Measurements from ENCODE around the gene NRG3. TPM values are rescaled to one million over a fixed set of nuclear protein-coding genes. Genes with fewer than 3 reads are reported as not detected.
A peak's percentile ranks its signal among the peaks of the same experiment; 100 is the strongest.

NRG3 gene
- total RNA-seq, 2 donors from 2014 or later: not detected

DNA sequence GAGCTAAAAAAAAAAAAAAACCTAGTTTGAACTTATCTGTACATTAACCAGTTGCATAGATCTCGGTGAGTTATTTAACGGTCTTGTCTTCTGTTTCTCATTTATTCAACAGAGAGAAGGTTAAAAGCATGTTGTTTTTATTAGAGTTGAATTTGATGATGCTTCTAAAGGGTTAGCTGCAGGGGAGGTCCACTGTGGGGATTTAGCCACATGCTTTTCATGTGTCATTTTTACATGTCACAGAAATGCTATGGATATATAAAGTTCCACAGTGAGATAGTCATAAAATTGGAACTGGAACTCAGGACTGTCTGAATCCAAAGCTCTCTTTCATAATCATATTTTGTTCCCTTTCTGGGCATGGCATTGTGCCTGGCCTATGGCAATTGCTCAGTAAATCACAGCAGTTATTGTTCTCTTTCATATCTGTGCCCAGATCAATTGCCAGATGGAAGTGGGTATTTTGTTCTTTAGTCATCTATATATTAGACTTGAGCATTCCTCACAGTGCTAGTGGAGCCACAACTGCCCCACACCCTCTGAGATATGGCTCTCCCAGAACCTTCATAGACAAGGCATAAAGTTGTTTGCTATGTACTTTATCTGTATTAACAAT lies 578.8 kb downstream of the NRG3 start:
- Mint-ChIP-seq H3K9me3 (peaks cover 0 to 14% of the 10 kb centered on the region in 2 donors), H3K36me3 (no peaks in the 10 kb centered on the region), H3K27ac (no peak overlapping the region)
- ATAC-seq: no peak
- DNase-seq (ENCODE audit: low spot score in 2 of 2): no peak

DNA sequence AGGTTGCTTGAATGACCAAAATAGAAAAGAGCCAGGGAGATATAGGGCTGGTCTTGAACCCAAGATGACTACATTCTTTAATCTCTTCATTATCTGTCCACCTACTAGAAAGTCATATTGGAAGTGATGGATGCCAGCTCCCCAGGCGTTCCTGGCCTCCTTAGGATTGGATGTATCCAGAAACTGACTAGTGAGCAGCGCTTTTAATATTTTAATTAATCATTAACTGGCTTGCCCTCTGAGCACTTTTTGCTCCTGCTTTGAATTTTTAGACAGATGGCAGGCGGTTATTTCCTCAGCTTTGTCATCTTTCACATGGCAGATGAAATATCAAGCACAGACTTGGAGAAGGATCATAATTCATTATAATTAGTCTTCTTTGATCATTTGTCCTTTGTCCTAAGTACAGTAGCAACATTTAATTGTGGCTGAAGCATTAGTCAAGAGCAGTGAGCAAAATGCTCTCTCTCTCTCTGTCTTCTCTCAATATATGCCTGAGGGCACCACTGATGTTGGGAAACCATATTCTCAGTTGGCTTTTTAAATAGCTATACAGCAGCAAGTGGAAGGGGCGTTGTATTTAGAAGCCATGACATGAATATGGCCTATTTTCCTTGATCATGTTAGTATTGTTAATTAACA lies 588.0 kb downstream of the NRG3 start:
- DNase-seq (ENCODE audit: low spot score in 2 of 2) (no peak), ATAC-seq (no peak)
- H3K36me3 Mint-ChIP-seq: no peaks in the 10 kb centered on the region
- no peak overlapping the region for H3K27ac Mint-ChIP-seq
- peaks cover 20 to 34% of the 10 kb centered on the region in 2 donors for H3K9me3 Mint-ChIP-seq

DNA sequence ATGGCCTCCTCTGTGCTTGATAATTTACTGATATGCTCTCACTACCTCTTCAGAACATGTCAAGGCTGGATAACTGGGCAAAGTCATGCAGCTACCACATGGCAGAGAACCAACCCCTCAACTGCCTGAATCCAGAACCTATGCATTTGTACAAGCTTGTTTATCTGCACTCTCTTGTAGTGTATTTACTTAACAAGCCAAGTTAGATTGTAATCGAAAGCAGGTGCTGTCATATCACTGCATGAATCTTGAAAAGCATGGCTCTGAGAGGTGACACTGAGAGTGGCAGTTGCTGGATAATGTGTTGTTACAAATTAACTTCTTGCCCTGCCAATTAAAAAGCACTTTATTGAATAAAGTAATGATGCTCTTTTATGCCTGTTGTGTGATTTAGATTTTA lies 588.6 kb downstream of the NRG3 start:
- ATAC-seq (no peak), DNase-seq (ENCODE audit: low spot score in 2 of 2) (no peak)
- Mint-ChIP-seq H3K27ac (no peak overlapping the region), H3K36me3 (no peaks in the 10 kb centered on the region), H3K9me3 (peaks cover 20 to 33% of the 10 kb centered on the region in 2 donors)

DNA sequence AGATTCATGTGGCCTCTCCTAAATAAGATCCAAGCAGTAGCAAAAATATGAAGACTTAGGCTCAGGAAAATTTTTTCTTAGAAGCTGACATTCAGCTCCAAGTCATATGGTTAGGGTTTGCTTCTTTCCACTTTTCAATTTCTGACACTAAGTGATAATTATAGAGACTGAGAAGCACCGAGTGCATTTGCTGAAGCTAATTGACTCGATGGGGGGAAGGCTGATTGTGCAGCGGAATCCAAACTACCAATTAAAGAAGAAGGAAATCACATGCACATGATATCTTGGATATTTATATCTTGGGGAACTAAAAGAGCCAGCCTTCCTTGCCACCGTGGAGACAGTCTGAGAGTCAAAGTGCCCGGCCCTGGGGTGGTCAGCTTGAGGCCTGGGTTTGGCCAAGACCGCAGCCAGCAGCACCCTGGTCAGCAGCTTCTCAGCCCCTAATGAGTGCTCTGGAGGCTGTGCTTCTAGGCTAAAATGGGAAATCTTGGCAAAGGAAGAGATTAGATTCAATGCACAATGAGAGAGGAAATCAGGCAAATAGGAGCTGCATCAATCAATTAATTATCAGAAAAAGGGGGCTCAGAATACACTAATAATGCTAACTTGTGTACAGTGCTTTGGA lies 589.3 kb downstream of the NRG3 start:
- H3K9me3 Mint-ChIP-seq: peaks cover 17 to 30% of the 10 kb centered on the region in 2 donors
- DNase-seq (ENCODE audit: low spot score in 2 of 2) (no peak), ATAC-seq (no peak)
- no peak overlapping the region for H3K27ac Mint-ChIP-seq
- no peaks in the 10 kb centered on the region for H3K36me3 Mint-ChIP-seq

DNA sequence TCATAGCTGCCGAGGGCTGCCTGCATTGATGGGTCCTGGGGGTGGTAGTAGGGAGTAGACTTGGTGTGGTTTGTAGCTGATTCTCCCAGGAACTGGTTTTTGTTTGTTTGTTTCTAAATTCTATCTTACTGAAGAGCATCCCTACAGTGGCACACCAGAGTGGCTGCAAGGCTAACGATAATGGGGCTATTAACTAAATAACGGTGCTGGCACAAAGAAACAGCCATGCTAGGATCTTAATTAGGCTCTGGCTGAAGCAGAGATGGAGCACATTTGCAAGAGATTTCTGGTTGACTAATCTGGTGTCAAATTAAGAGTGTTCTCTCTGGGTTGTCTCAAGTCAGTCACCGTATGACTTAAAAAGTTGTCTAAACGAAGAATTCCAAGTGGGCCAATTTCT lies 590.0 kb downstream of the NRG3 start:
- DNase-seq (ENCODE audit: low spot score in 2 of 2) (no peak), ATAC-seq (no peak)
- no peak overlapping the region for H3K27ac Mint-ChIP-seq
- H3K9me3 Mint-ChIP-seq: peaks cover 10 to 23% of the 10 kb centered on the region in 2 donors
- no peaks in the 10 kb centered on the region for H3K36me3 Mint-ChIP-seq

DNA sequence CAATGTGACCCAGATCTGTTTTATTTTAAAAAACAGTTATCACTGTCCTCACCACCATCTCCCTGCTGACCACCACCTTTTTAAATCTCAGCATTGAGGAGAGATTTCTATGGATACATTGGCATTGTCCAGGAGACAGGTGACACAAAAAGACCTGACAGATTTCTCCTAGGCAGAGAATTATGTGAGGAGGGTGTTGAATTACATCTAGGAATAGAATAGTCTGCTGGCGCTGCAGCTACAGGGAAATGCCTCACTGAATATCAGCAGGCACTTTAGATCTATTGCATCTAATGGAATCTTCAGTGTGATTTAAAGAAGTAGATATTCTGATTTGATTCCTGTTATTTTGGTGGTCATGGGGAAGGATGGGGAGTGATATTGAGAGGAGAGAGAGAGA lies 593.5 kb downstream of the NRG3 start:
- Mint-ChIP-seq H3K36me3 (peaks cover 0 to 7% of the 10 kb centered on the region in 2 donors), H3K27ac (peak overlapping the region in 1 of 2 donors; percentile 5), H3K9me3 (peaks cover 4 to 17% of the 10 kb centered on the region in 2 donors)
- DNase-seq (ENCODE audit: low spot score in 2 of 2) (no peak), ATAC-seq (no peak)

DNA sequence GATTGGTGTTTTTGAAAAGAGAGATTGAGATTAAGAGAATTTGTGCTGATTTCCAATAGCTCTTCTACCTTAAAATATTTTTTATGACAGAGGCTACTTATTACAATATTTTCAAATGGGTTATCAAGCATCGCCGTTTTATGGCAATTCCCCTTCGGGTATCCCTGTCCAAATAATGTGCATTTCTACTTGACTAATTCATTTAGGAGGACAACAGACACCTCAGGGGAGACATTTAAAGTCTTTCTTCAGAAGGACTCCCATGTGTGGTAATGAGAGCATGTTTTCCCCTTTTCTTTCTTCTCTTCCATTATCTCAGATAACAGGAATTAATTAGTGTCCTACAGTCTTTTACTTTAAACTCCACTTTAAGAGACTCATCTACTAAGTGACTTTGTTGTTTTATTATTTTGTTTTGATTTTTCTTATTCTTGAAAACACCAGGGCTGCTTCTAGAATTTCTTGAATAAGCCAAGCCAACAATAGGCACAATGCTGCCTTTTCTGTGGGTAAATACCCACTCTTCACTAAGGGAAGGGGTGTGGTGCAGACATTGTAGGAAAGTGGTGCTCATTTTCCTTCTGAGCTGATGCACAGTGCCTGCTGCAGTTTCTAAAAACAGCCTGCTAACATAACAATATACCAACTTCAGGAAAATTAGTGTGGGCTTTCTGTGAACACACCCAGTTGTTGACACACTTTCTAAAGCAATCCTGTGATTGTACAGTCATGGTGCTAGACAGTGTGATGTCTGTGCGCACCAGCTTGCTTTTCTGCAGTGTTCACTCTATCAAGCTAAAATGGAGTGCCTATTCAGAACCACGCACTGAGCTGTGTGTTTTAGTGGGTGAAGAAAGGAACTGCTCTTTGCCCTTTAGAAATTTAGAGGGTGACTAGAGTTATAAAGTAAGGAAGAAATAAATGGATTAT lies 597.7 kb downstream of the NRG3 start:
- Mint-ChIP-seq H3K36me3 (peaks cover 0 to 9% of the 10 kb centered on the region in 2 donors), H3K27ac (no peak overlapping the region), H3K9me3 (peaks cover 15 to 26% of the 10 kb centered on the region in 2 donors)
- DNase-seq (ENCODE audit: low spot score in 2 of 2): no peak
- no peak for ATAC-seq

DNA sequence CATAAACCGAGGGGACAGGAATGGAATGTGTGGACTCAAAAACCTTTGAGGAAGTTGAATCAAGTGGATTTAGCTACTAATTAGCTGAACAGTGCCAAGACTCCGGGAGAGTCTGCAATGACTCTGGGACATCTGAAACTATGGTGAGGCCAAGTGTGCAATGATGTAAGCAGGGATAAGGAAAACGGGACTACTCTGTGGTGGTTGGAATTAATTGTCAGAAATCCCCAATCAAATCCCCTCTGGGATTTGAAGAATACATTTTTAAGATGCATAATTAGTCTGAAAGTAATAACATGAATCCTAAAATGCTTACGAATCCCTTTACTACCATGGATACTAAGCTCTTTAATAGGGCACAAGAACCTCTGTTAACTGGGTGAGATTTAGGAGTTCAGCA lies 602.8 kb downstream of the NRG3 start:
- H3K36me3 Mint-ChIP-seq: peaks cover 0 to 9% of the 10 kb centered on the region in 2 donors
- H3K9me3 Mint-ChIP-seq: peaks cover 32 to 36% of the 10 kb centered on the region in 2 donors
- no peak overlapping the region for H3K27ac Mint-ChIP-seq
- DNase-seq (ENCODE audit: low spot score in 2 of 2) (no peak), ATAC-seq (no peak)

DNA sequence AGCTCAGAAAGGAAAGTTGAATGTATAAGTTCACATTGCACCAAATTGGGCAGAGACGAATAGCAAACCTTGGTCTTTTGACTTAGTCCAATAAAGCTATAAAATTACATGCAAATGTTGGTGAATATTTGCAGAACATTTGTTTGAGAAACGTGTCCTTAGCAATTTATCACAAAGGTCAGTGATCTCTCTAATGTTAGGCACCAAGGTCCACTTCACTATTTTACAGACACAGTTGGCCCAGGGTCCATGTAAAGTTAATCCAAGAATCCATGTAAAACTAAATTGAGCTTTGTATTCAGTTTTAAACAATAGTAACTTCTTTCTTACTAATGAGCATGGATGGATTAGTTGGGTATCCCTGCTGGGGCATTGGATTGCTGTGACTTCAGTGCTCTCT lies 617.7 kb downstream of the NRG3 start:
- DNase-seq (ENCODE audit: low spot score in 2 of 2) (no peak), ATAC-seq (no peak)
- Mint-ChIP-seq H3K9me3 (peaks cover 15 to 21% of the 10 kb centered on the region in 2 donors), H3K27ac (no peak overlapping the region), H3K36me3 (peaks cover 0 to 5% of the 10 kb centered on the region in 2 donors)

DNA sequence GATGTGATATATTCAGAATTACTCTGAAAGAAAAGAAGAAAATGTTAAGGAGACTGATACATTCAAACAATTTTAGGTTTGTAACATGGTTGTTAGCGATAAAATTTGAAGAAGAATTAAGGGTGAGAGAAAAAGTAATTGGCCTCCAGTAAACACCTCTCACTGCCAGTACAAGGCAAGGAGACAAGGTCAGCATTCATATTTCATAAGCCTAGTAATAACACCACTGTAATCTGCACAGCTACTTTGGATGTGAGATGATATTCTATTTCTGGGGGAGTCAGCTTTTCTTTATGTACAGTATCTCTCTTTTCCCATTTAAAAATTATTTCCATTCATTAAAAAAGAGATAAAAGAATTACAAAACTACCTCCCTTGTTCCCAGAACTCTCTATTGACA lies 621.1 kb downstream of the NRG3 start:
- DNase-seq (ENCODE audit: low spot score in 2 of 2) (no peak), ATAC-seq (no peak)
- Mint-ChIP-seq H3K36me3 (peaks cover 0 to 5% of the 10 kb centered on the region in 2 donors), H3K27ac (no peak overlapping the region), H3K9me3 (peaks cover 17 to 23% of the 10 kb centered on the region in 2 donors)

DNA sequence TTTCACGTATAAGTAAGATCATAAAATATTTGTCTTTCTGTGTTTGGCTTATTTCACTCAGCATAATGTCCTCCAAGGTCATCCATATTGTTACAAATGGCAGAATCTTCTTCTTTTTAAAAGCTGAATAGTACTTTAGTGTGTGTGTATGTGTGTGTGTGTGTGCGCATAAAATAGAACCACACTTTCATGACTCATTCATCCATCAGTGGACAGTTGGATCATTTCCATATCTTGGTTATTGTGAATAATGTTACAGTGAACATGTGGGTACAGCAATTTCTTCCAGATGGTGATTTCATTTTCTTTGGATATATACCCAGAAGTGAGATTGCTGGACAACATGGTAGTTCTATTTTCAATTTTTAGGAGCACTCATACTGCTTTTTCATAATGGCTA lies 622.4 kb downstream of the NRG3 start:
- Mint-ChIP-seq H3K9me3 (peaks cover 19 to 28% of the 10 kb centered on the region in 2 donors), H3K36me3 (peaks cover 0 to 5% of the 10 kb centered on the region in 2 donors)
- no peak for ATAC-seq

DNA sequence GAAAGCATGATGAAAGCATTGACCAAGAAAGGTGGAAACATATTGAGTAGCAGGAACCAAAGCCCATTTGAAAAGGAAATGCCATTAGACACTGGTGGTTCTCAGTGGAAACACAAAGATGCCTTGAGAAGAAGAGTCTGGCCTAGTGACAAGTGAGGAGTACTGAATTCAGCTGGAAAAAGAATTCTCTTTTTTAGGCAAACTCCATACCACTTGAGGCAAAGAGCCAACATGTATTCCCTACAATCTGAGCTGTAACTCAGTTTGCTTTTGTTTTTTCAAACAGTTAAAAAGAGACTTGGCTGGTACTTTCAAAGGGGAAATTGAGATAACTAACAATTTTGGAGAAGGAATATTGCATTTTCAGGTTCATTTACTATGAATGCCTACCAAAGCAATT lies 624.0 kb downstream of the NRG3 start:
- H3K27ac Mint-ChIP-seq: no peak overlapping the region
- H3K9me3 Mint-ChIP-seq: peaks cover 17 to 26% of the 10 kb centered on the region in 2 donors
- H3K36me3 Mint-ChIP-seq: peaks cover 0 to 5% of the 10 kb centered on the region in 2 donors
- ATAC-seq: no peak
- DNase-seq (ENCODE audit: low spot score in 2 of 2): no peak

More for the DNA sequence above, 622.4 kb downstream of the NRG3 start:
- H3K27ac Mint-ChIP-seq: no peak overlapping the region
- no peak for DNase-seq (ENCODE audit: low spot score in 2 of 2)

DNA sequence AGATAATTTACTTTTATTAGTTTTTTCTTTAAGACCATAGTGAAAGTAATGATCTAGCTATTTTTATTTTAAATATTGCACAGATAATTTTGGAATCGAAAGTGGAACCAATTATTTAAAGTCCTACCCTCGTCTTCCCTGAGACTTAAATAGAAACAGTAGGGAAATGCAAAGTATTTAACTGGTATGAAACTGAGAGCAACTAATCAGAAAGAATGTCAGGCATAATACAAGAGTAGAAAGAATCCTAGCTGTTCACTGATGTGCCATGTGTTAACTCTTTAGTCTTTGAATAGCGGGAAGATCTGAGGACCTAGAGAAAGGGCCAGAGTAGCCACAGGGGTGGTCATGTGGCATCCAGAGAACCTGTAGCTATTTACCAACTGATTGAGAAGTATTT lies 630.0 kb downstream of the NRG3 start:
- ATAC-seq (no peak), DNase-seq (ENCODE audit: low spot score in 2 of 2) (no peak)
- Mint-ChIP-seq H3K27ac (no peak overlapping the region), H3K9me3 (peaks cover 18 to 24% of the 10 kb centered on the region in 2 donors), H3K36me3 (peaks cover 0 to 8% of the 10 kb centered on the region in 2 donors)

DNA sequence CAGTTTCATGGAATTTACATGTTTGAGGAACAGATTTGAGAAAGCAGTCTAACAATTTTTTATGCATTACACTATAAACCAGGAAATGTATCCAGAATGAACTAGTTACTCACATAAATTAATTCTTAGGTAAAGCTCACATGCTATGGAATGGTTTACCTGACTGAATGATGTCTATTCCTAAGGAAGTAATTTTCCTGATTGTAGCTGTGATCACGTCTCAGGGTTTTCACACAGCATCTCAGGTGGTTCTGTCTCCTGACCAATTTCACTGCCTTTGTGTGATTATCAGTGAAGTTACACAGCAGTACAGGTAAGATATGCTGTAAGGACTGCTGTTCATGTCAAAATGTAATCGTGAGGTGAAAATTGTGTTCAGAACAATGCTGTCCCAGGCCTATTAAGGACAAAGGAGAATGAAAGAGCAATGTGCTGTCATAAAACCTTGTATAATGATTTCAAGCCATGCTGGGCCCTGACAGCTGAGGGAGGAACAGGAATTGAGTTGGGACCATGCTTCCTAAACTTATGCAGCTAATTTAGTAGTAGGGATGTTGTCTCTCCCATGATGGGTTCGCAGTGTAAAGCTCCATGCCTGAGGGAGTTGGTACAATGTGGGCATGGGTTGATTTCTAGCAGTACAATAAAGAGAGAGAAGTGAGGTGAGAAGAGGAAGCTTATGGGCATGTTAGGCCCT lies 631.8 kb downstream of the NRG3 start:
- Mint-ChIP-seq H3K27ac (no peak overlapping the region), H3K9me3 (peaks cover 25 to 28% of the 10 kb centered on the region in 2 donors), H3K36me3 (peaks cover 0 to 8% of the 10 kb centered on the region in 2 donors)
- DNase-seq (ENCODE audit: low spot score in 2 of 2) (no peak), ATAC-seq (no peak)

DNA sequence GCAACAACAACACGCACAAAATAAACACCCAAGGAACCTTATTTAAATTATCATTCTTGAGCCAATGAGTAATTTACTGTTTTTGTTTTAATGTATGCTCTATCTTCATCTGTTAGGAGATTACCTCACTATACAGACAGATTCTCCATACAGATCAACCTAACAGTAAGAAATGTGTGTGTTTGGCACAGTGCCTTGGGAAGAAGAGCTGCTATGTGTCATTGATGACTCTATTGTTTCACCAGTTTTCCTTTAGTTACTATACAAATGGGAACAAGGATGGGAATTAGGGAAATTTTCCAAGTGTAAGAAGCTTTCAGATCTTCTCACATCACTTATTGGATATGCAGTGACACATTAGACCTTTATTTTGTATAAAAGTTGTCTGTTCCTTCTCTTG lies 640.3 kb downstream of the NRG3 start:
- no peak for DNase-seq (ENCODE audit: low spot score in 2 of 2)
- no peak for ATAC-seq
- Mint-ChIP-seq H3K27ac (no peak overlapping the region), H3K9me3 (peaks cover 18 to 25% of the 10 kb centered on the region in 2 donors), H3K36me3 (peaks cover 0 to 7% of the 10 kb centered on the region in 2 donors)

DNA sequence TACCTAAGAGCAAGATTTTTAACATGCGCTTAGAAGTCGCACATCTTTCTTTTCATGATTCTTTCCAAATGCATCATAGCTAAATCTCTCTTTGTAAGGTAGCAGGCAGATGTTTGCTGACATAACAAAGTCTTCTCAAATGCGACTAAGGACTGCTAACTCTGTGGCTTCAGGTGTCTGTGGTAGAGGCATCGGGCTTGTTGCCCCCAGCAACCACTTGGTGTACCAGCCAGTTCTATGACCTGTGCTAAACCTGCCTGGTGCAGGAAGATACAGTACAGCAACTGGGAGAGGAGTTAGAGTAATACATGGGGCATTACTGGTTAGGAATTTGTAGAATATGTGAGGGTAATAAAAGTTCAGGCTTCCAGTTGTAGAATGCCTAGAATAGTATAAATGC lies 654.1 kb downstream of the NRG3 start:
- no peak for ATAC-seq
- DNase-seq (ENCODE audit: low spot score in 2 of 2): no peak
- no peaks in the 10 kb centered on the region for H3K36me3 Mint-ChIP-seq
- no peak overlapping the region for H3K27ac Mint-ChIP-seq
- H3K9me3 Mint-ChIP-seq: no peaks in the 10 kb centered on the region

Data from activated naive CD4-positive, alpha-beta T cell treated with anti-CD3 and anti-CD28 coated beads, Interleukin-2, amount 50 U/mL, for 72 hours (primary cell).